ENCODE measurements around the gene TRMT112.
"Not testable (repeated sequence)": the region's sequence is repeated elsewhere in the genome, so short reads cannot be mapped to it uniquely, and the experiment has no call there.

The TRMT112 gene

DNA sequence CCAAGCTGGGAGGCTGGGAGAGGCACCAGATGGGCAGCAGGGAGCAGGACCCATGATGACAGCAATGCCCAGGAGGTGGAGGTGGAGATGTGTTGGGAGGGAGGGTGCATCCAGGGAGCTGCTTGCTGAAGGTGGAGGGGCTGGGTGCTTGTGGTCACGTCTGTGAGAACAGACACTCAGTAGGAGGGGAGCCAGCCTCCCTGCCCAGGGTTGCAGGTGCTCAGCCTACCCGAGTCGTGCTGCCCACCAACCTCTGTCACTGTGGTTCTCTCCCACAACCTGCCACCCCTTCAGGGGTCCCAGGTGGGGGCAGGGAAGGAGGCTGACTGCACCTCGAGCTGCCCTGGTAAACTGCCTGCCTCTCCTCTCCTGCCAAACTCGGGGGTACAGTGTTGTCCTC, 6.0 kb upstream of the TRMT112 start:
- TF ChIP-seq POLR2A (IDR thresholded peaks at IDR 0.05; ENCODE audit: low read depth, low read length), result no peak
- TF ChIP-seq SPI1 (IDR thresholded peaks at IDR 0.05; ENCODE audit: low read depth, low read length), result no peak
- no peak for TF ChIP-seq POU2F2 (IDR thresholded peaks at IDR 0.05; ENCODE audit: low read depth, low read length)
- TF ChIP-seq POLR2AphosphoS5 (IDR thresholded peaks at IDR 0.05; ENCODE audit: low read depth, low read length), result no peak
- TF ChIP-seq TAF1 (IDR thresholded peaks at IDR 0.05; ENCODE audit: low read depth, low read length), result no peak
- TF ChIP-seq PAX5 (IDR thresholded peaks at IDR 0.05; ENCODE audit: insufficient read depth, low read length, severe bottlenecking), result no peak
- FAIRE-seq (no peak), DNase-seq (ENCODE audit: insufficient read length, low spot score) (no peak)

DNA sequence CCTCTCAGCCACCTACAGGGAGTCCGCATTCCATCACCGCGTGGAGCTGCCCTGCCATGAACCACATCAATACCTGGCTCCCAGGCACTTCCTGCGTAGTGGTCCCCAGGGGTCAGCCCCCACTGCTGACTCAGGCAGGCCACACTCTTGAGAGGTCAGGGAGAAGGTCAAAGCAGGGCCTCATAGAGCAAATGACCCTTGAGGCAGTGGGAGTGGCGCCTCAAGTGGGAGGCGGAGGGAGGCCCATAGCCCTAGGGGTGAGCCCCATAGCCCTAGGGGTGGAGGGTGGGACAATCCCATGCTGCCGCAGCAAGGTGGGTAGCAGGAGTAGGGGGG, 5.5 kb upstream of the TRMT112 start:
- DNase-seq (ENCODE audit: insufficient read length, low spot score) (no peak), FAIRE-seq (no peak)
- TF ChIP-seq TAF1 (IDR thresholded peaks at IDR 0.05; ENCODE audit: low read depth, low read length) (no peak), POU2F2 (IDR thresholded peaks at IDR 0.05; ENCODE audit: low read depth, low read length) (no peak), POLR2AphosphoS5 (IDR thresholded peaks at IDR 0.05; ENCODE audit: low read depth, low read length) (no peak), PAX5 (IDR thresholded peaks at IDR 0.05; ENCODE audit: insufficient read depth, low read length, severe bottlenecking) (no peak), POLR2A (IDR thresholded peaks at IDR 0.05; ENCODE audit: low read depth, low read length) (no peak), SPI1 (IDR thresholded peaks at IDR 0.05; ENCODE audit: low read depth, low read length) (no peak)

DNA sequence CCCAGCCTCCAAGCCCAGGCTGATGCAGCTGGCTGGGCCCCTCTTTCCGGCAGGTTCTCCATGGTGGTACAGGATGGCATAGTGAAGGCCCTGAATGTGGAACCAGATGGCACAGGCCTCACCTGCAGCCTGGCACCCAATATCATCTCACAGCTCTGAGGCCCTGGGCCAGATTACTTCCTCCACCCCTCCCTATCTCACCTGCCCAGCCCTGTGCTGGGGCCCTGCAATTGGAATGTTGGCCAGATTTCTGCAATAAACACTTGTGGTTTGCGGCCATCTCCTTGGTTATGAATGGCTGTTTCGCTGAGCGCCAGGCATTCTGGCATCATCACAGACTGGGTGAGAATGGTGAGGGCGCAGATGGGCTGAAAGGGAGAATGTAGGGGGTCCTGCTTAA, 4.2 kb upstream of the TRMT112 start:
- TF ChIP-seq POLR2A (IDR thresholded peaks at IDR 0.05; ENCODE audit: low read depth, low read length) (no peak), POLR2AphosphoS5 (IDR thresholded peaks at IDR 0.05; ENCODE audit: low read depth, low read length) (no peak), TAF1 (IDR thresholded peaks at IDR 0.05; ENCODE audit: low read depth, low read length) (no peak)
- DNase-seq (ENCODE audit: insufficient read length, low spot score) (no peak), FAIRE-seq (no peak)

DNA sequence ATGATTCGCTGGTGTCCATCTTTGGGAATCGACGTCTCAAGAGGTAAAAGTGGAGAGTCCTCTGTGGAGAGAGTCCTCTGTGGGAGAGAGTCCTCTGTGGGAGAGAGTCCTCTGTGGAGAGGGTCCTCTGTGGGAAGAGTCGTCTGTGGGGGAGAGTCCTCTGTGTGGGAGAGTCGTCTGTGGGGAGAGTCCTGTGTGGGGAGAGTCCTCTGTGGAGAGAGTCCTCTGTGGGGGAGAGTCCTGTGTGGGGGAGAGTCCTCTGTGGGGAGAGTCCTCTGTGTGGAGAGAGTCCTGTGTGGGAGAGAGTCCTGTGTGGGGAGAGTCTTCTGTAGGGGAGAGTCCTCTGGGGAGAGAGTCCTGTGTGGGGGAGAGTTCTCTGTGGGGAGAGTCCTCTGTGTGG, 3.7 kb upstream of the TRMT112 start:
- FAIRE-seq, result no peak
- DNase-seq (ENCODE audit: insufficient read length, low spot score), result no peak
- TF ChIP-seq POU2F2 (IDR thresholded peaks at IDR 0.05; ENCODE audit: low read depth, low read length) (no peak), SPI1 (IDR thresholded peaks at IDR 0.05; ENCODE audit: low read depth, low read length) (no peak), TAF1 (IDR thresholded peaks at IDR 0.05; ENCODE audit: low read depth, low read length) (no peak), PAX5 (IDR thresholded peaks at IDR 0.05; ENCODE audit: insufficient read depth, low read length, severe bottlenecking) (no peak), POLR2AphosphoS5 (IDR thresholded peaks at IDR 0.05; ENCODE audit: low read depth, low read length) (no peak), POLR2A (IDR thresholded peaks at IDR 0.05; ENCODE audit: low read depth, low read length) (no peak)

DNA sequence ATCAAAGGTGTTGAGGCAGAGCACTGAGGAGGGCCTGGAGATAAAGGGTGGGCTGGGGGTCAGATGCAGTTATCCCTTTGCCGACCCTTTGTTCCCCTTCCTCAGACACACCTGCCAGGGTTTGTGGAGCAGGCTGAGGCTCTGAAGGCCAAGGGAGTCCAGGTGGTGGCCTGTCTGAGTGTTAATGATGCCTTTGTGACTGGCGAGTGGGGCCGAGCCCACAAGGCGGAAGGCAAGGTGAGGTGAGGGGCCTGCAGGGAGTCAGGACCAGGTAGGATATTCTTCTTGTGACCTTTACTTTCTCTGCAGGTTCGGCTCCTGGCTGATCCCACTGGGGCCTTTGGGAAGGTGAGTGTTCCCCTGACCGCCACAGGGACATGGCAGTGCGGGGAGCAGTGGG, 3.2 kb upstream of the TRMT112 start:
- no peak for DNase-seq (ENCODE audit: insufficient read length, low spot score)
- no peak for FAIRE-seq
- TF ChIP-seq POLR2AphosphoS5 (IDR thresholded peaks at IDR 0.05; ENCODE audit: low read depth, low read length) (no peak), SPI1 (IDR thresholded peaks at IDR 0.05; ENCODE audit: low read depth, low read length) (no peak), PAX5 (IDR thresholded peaks at IDR 0.05; ENCODE audit: insufficient read depth, low read length, severe bottlenecking) (no peak), POU2F2 (IDR thresholded peaks at IDR 0.05; ENCODE audit: low read depth, low read length) (no peak), POLR2A (IDR thresholded peaks at IDR 0.05; ENCODE audit: low read depth, low read length) (no peak), TAF1 (IDR thresholded peaks at IDR 0.05; ENCODE audit: low read depth, low read length) (no peak)

DNA sequence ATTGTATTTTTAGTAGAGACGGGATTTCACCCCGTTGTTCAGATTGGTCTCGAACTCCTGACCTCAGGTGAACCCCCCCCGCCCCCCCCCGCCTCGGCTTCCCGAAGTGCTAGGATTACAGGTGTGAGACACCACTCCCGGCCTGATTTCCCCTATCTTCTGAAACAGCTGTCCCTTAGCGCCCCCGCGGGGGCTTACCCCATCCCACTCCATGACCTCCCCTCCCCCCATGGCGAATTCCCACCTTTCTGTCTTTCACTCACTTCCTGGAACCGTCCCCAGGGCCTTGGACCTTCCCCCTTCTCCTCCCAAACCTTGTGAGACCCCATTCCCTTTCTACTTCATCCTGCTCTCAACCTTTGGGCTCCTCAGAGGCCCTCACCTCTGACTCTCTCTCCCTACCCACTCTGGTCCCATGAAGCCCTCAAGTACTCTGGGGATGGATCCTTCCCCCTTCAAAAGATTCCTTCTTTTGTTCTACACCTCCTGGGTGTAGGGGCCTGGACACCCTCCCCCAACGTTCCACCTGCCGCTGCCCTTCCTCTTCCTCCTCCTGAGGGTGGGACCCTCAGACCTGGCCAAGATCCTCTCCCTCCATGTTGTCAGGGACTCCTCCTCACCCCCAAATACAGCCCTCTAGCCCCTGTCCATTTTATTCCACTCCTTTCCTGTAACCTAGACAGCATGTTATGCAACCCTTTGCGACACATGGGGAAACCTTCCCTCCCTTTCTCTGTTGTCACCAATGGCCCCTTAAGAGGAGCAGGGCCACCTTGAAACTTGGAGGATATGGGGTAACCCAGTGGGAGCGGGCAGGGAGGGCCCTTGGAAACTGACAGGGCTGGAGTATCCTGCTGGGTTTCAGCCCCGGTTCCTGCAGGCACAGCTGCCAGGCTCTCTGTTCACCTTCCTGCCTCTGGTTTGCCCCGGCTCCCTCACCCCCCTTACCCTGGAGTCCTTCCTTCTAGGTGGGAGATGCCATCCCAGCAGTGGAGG, 1.7 kb upstream of the TRMT112 start:
- FAIRE-seq (no peak), DNase-seq (ENCODE audit: insufficient read length, low spot score) (no peak)
- TF ChIP-seq POLR2A (IDR thresholded peaks at IDR 0.05; ENCODE audit: low read depth, low read length) (no peak), SPI1 (IDR thresholded peaks at IDR 0.05; ENCODE audit: low read depth, low read length) (no peak), PAX5 (IDR thresholded peaks at IDR 0.05; ENCODE audit: insufficient read depth, low read length, severe bottlenecking) (no peak), POU2F2 (IDR thresholded peaks at IDR 0.05; ENCODE audit: low read depth, low read length) (no peak)

DNA sequence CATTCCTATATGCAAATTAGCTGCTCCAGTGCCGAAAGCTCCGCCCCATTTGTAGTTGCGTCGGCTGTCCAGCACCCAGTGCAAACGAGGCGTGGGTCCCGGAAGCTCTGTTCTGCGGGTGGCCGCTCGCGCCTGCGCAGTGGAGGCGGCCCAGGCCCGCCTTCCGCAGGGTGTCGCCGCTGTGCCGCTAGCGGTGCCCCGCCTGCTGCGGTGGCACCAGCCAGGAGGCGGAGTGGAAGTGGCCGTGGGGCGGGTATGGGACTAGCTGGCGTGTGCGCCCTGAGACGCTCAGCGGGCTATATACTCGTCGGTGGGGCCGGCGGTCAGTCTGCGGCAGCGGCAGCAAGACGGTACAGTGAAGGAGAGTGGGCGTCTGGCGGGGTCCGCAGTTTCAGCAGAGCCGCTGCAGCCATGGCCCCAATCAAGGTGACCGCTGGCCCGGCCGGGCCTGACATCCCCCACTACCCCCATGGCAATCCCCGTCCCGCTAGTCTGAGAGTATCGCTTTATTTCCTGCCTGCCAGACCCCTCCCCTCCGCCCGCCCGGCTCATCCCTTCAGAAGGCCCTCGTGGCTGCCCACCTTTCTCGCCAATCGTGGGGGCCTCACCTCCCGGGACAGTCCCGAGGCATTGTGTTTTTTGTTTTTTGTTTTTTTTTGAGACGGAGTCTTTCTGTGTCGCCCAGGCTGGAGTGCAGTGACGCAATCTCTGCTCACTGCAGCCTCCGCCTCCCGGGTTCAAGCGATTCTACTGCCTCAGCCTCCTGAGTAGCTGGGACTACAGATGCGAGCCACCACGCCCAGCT, 804 bp upstream of the TRMT112 start, which contains the start of gene PRDX5:
Gene PRDX5 (plus strand): TSS at position 161 of the 805 bp plus-strand sequence. CDS start 95 bp downstream, at position 256.
- DNase-seq (ENCODE audit: insufficient read length, low spot score), result peak; percentile 98
- TF ChIP-seq PAX5 (IDR thresholded peaks at IDR 0.05; ENCODE audit: insufficient read depth, low read length, severe bottlenecking) (peak; percentile 31), SPI1 (IDR thresholded peaks at IDR 0.05; ENCODE audit: low read depth, low read length) (no peak), POU2F2 (IDR thresholded peaks at IDR 0.05; ENCODE audit: low read depth, low read length) (no peak; the same call in 1 of the 2 replicates), POLR2AphosphoS5 (IDR thresholded peaks at IDR 0.05; ENCODE audit: low read depth, low read length) (no peak), TAF1 (IDR thresholded peaks at IDR 0.05; ENCODE audit: low read depth, low read length) (0 out of 2 replicates have a peak, but pooled peaks have one; percentile 50), POLR2A (IDR thresholded peaks at IDR 0.05; ENCODE audit: low read depth, low read length) (peak; percentile 40; the same call in 1 of the 2 replicates)
- peak; percentile 100 for FAIRE-seq

DNA sequence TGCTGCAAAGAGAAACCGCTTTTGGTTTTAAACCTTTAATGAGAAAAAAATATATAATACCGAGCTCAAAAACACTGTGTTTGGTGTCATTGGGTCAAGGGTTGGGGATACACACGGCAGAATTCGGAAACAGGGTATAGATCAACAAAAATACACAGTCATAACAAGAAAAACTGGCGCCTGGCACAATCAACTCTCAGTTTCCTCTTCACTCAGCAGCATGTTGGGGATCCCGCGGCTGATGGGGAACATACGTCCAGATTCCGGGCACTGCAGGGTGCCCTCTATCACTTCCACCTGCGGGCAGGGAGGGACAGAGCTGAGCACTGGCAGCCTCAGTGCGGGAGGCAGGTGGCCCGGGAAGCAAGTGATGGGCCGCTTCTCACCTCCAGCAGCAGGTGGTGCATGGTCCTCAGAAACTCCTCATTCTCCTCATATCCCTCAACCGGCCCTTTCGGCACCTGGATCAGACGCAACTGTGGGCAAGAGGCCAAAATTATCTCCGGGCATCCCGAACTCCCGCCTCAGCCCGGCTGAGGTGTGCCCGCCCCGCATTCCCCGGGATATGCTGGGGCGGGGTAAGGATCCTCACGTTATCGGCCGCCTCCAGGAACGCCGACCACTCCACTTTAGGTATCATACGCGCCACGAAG, 561 bp downstream of the TRMT112 start:
- no peak for TF ChIP-seq PAX5 (IDR thresholded peaks at IDR 0.05; ENCODE audit: insufficient read depth, low read length, severe bottlenecking)
- no peak for TF ChIP-seq TAF1 (IDR thresholded peaks at IDR 0.05; ENCODE audit: low read depth, low read length)
- TF ChIP-seq POLR2A (IDR thresholded peaks at IDR 0.05; ENCODE audit: low read depth, low read length), result no peak
- TF ChIP-seq POLR2AphosphoS5 (IDR thresholded peaks at IDR 0.05; ENCODE audit: low read depth, low read length), result no peak; the same call in 1 of the 2 replicates
- no peak for TF ChIP-seq POU2F2 (IDR thresholded peaks at IDR 0.05; ENCODE audit: low read depth, low read length)
- no peak for TF ChIP-seq SPI1 (IDR thresholded peaks at IDR 0.05; ENCODE audit: low read depth, low read length)
- FAIRE-seq (no peak), DNase-seq (ENCODE audit: insufficient read length, low spot score) (no peak)

DNA sequence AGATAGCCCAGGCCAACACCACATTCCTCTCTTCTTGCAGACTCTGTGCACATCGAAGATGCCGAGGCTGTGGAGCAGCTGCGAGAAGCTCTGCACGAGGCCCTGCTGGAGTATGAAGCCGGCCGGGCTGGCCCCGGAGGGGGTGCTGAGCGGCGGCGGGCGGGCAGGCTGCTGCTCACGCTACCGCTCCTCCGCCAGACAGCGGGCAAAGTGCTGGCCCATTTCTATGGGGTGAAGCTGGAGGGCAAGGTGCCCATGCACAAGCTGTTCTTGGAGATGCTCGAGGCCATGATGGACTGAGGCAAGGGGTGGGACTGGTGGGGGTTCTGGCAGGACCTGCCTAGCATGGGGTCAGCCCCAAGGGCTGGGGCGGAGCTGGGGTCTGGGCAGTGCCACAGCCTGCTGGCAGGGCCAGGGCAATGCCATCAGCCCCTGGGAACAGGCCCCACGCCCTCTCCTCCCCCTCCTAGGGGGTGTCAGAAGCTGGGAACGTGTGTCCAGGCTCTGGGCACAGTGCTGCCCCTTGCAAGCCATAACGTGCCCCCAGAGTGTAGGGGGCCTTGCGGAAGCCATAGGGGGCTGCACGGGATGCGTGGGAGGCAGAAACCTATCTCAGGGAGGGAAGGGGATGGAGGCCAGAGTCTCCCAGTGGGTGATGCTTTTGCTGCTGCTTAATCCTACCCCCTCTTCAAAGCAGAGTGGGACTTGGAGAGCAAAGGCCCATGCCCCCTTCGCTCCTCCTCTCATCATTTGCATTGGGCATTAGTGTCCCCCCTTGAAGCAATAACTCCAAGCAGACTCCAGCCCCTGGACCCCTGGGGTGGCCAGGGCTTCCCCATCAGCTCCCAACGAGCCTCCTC, 1.5 kb downstream of the TRMT112 start:
- not testable (repeated sequence) for DNase-seq (ENCODE audit: insufficient read length, low spot score); FAIRE-seq
